ENCODE results near the gene ADAM33. TPM values are rescaled to one million over a fixed set of nuclear protein-coding genes. Genes with fewer than 3 reads are reported as not detected.

ADAM33 gene
- total and polyA plus RNA-seq, 2 donors (not counting 1 experiment from before 2014, with no cell fraction given), result not detected

DNA sequence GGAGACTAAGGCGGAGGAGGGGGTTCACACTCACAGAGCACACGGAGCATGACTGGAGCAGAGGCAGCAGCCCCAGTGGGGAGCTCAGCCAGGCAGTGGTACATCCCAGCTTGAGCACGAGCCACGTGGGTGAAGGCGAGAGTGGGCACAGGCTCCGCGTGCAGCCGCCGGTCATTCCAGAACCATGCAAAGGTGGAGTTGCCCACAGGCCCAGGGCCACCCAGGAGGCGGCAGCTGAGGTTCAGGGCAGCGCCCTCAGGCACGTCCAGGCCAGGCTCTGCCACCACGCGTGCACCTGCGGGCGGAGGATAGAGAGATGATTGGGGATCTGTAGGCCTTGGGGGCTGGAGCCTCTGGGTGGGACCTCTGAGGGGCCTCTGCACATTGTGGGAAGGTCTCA, 9.5 kb upstream of the ADAM33 start:
- H3K4me2 ChIP-seq (replicated peaks; ENCODE audit: low read depth, low read length, poor library complexity, severe bottlenecking), result no peak overlapping the region
- no peaks in the 10 kb centered on the region for H3K4me1 ChIP-seq (ENCODE audit: control insufficient read depth in 2 of 2, insufficient read depth in 2 of 2, low read length in 2 of 2)
- ChIA-PET CTCF (interaction anchor here (0.7 kb wide), 1 partner anchor 974 kb away, joined by 4 read pairs; no protein-coding TSS in a partner anchor), POLR2A (no interaction called here)
- H3K9ac ChIP-seq (ENCODE audit: low read length), result no peak overlapping the region
- no peak for ATAC-seq (ENCODE audit: low read depth)
- Mint-ChIP-seq H3K4me3 (no peak overlapping the region), H3K4me1 (no peaks in the 10 kb centered on the region), H3K27ac (no peak overlapping the region), H3K27me3 (peaks cover 9% of the 10 kb centered on the region), H3K9me3 (ENCODE audit: insufficient read depth) (no peaks in the 10 kb centered on the region)
- 95% methylated on average over 16 of the region's 16 CpGs for WGBS (ENCODE audit: insufficient coverage)
- intact Hi-C loops (cut with micrococcal nuclease), result no loop called here
- no peak overlapping the region for H2AFZ ChIP-seq (ENCODE audit: insufficient read depth, low read depth, low read length, poor library complexity, severe bottlenecking)
- H3K79me2 ChIP-seq (ENCODE audit: control insufficient read depth, insufficient read depth, low read length), result no peaks in the 10 kb centered on the region
- no peak overlapping the region for H3K27ac ChIP-seq (ENCODE audit: low read length in 2 of 2)
- TF ChIP-seq, protein P1, sequence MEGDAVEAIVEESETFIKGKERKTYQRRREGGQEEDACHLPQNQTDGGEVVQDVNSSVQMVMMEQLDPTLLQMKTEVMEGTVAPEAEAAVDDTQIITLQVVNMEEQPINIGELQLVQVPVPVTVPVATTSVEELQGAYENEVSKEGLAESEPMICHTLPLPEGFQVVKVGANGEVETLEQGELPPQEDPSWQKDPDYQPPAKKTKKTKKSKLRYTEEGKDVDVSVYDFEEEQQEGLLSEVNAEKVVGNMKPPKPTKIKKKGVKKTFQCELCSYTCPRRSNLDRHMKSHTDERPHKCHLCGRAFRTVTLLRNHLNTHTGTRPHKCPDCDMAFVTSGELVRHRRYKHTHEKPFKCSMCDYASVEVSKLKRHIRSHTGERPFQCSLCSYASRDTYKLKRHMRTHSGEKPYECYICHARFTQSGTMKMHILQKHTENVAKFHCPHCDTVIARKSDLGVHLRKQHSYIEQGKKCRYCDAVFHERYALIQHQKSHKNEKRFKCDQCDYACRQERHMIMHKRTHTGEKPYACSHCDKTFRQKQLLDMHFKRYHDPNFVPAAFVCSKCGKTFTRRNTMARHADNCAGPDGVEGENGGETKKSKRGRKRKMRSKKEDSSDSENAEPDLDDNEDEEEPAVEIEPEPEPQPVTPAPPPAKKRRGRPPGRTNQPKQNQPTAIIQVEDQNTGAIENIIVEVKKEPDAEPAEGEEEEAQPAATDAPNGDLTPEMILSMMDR (IDR thresholded peaks at IDR 0.05), result no peak
- TF ChIP-seq EZH2 (IDR thresholded peaks at IDR 0.05; ENCODE audit: borderline replicate concordance, insufficient read depth, low read depth, low read length, poor library complexity, severe bottlenecking), result no peak
- no peaks in the 10 kb centered on the region for H3K36me3 ChIP-seq (replicated peaks in 1 of 2; ENCODE audit: control extremely low read depth in 1 of 2, control insufficient read depth in 1 of 2, extremely low read depth in 1 of 2, insufficient read depth in 2 of 2, low read length in 1 of 2)
- no peak for DNase-seq
- no peak overlapping the region for H3K4me3 ChIP-seq (ENCODE audit: control extremely low read depth in 1 of 5, extremely low read depth in 1 of 5, insufficient read depth in 1 of 5, low read depth in 2 of 5, low read length in 4 of 5)
- peaks cover 0 to 3% (median 0%) of the 10 kb centered on the region in 4 experiments for H3K27me3 ChIP-seq (replicated peaks in 1 of 4; ENCODE audit: control extremely low read depth in 1 of 4, control insufficient read depth in 3 of 4, insufficient read depth in 4 of 4, low read length in 3 of 4)
- H3K9me3 ChIP-seq (ENCODE audit: control extremely low read depth in 1 of 3, control insufficient read depth in 2 of 3, insufficient read depth in 1 of 3, low read length in 2 of 3), result peaks cover 0 to 8% (median 0%) of the 10 kb centered on the region in 3 donors
- H4K20me1 ChIP-seq (ENCODE audit: control insufficient read depth, insufficient read depth, low read length, poor library complexity, severe bottlenecking), result no peaks in the 10 kb centered on the region

GRCh38 chr20:3690413-3690812, 8.6 kb upstream of the ADAM33 start:
- Histone ChIP-seq H4K20me1 (ENCODE audit: control insufficient read depth, insufficient read depth, low read length, poor library complexity, severe bottlenecking) (no peaks in the 10 kb centered on the region), H3K4me3 (ENCODE audit: control extremely low read depth in 1 of 5, extremely low read depth in 1 of 5, insufficient read depth in 1 of 5, low read depth in 2 of 5, low read length in 4 of 5) (no peak overlapping the region), H3K9ac (ENCODE audit: low read length) (no peak overlapping the region), H2AFZ (ENCODE audit: insufficient read depth, low read depth, low read length, poor library complexity, severe bottlenecking) (no peak overlapping the region), H3K36me3 (replicated peaks in 1 of 2; ENCODE audit: control extremely low read depth in 1 of 2, control insufficient read depth in 1 of 2, extremely low read depth in 1 of 2, insufficient read depth in 2 of 2, low read length in 1 of 2) (no peaks in the 10 kb centered on the region), H3K27me3 (replicated peaks in 1 of 4; ENCODE audit: control extremely low read depth in 1 of 4, control insufficient read depth in 3 of 4, insufficient read depth in 4 of 4, low read length in 3 of 4) (peaks cover 0 to 5% (median 0%) of the 10 kb centered on the region in 4 experiments), H3K4me2 (replicated peaks; ENCODE audit: low read depth, low read length, poor library complexity, severe bottlenecking) (no peak overlapping the region), H3K27ac (ENCODE audit: low read length in 2 of 2) (no peak overlapping the region), H3K4me1 (ENCODE audit: control insufficient read depth in 2 of 2, insufficient read depth in 2 of 2, low read length in 2 of 2) (no peaks in the 10 kb centered on the region), H3K79me2 (ENCODE audit: control insufficient read depth, insufficient read depth, low read length) (no peaks in the 10 kb centered on the region), H3K9me3 (ENCODE audit: control extremely low read depth in 1 of 3, control insufficient read depth in 2 of 3, insufficient read depth in 1 of 3, low read length in 2 of 3) (peaks cover 0 to 6% (median 0%) of the 10 kb centered on the region in 3 donors)
- no peaks in the 10 kb centered on the region for H3K9me3 Mint-ChIP-seq (ENCODE audit: insufficient read depth)
- H3K4me3 Mint-ChIP-seq, result no peak overlapping the region
- ATAC-seq (ENCODE audit: low read depth) (no peak), DNase-seq (no peak)
- intact Hi-C loops (cut with micrococcal nuclease), result no loop called here
- peaks cover 9% of the 10 kb centered on the region for H3K27me3 Mint-ChIP-seq
- CTCF ChIA-PET, result interaction anchor here (0.6 to 0.7 kb wide), 2 partner anchors 27 to 975 kb away, joined by 3 to 4 read pairs; no protein-coding TSS in a partner anchor
- POLR2A ChIA-PET, result no interaction called here
- H3K27ac Mint-ChIP-seq, result no peak overlapping the region
- 100% methylated on average over 1 of the region's 3 CpGs for WGBS (ENCODE audit: insufficient coverage)
- H3K4me1 Mint-ChIP-seq, result no peaks in the 10 kb centered on the region
- TF ChIP-seq, protein P1 (IDR thresholded peaks at IDR 0.05), result no peak
- TF ChIP-seq EZH2 (IDR thresholded peaks at IDR 0.05; ENCODE audit: borderline replicate concordance, insufficient read depth, low read depth, low read length, poor library complexity, severe bottlenecking), result no peak

All from B cell (primary cell).